ENCODE data around the gene CFAP92.
A peak's percentile ranks its signal among the peaks of the same experiment; 100 is the strongest.

CFAP92 gene

DNA sequence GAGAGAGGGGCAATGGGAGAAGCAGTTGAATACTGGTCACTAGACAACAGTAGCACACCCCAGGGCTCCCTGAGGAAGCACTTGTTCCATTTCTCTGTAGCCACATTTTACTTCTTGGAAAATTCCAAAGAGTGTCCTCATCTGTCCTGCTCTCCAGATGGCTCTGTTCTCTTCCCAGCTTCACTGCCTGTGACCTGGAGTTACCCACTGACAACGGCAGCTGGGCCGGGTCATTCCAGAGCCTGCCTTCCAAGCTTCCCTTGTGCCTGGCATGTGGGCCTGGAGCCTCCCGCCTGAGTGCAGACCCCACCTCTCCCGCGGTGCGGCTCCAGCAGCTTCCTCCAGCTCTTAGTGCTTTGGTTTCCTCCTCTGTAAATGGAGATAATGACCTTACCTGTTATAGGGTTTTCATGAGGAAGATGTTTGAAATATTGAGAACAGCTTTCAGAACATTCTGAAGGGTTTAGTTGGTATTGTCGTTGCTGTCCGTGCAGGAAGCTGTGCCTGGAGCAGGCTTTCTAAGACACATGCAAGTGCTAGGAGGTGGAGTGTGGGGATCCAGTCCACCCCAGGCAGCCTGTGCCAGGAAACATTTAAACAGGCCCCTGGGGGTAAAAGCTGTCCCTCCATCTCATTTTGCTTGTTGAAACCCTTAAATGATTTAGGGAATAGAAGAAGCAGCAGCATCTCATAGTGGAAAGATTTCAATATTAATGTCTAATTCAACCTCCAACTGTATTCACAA lies 32.0 kb upstream of the CFAP92 start:
- DNase-seq (ENCODE audit: low read depth, low spot score) = no peak

GRCh38 chr3:129025108-129025507 lies 31.2 kb upstream of the CFAP92 start:
- no peak for DNase-seq (ENCODE audit: low read depth, low spot score)

- no peak for DNase-seq (ENCODE audit: low read depth, low spot score)
Measured at GRCh38 chr3:129023909-129024308, 30.0 kb upstream of the CFAP92 start.

GRCh38 chr3:129023008-129023358 lies 29.1 kb upstream of the CFAP92 start:
- no peak for DNase-seq (ENCODE audit: low read depth, low spot score)

DNA sequence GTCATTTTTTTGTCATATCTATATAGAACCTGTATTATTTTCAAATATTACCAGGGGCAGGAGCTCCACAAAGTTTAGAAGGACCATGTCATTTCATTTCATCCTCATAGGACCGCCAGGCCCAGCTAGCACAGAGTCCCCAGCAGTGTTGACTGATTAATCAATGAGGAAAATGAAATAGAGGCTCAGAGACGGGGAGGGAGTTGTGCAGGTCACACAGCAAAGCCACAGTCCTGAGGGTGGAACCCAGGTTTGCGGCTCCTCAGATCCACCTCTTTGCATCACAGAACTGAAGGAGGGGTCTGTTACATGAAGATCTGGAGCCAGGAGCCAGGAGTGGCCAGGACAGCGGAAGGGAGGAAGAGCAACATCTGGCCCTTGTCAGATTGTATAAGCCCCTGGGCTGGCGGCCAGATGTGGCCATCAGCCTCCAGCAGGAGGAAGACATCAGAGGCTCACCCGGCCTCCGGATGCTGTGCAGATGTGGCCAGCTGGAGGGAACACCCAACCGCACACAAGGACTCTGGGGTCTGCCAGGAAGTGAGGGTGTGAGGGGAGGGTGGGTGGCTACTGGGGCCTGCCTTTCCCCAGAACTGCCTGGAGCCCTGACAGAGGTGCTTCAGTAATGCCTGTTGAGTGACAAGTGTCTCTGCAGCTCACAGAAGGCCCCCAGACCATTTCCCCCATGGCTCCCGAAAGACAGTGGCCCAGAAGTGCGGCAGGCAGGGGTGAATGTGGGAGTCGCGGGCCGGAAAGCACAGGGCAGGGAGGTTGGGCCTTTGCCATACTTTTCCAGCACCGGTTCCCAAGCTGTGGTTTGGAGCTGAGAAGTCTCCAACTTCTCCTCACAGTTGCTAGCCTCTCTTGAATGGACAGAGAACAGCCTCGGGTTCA lies 28.5 kb upstream of the CFAP92 start:
- DNase-seq (ENCODE audit: low read depth, low spot score) = no peak

- no peak for DNase-seq (ENCODE audit: low read depth, low spot score)
Measured at GRCh38 chr3:129021140-129021551, 27.3 kb upstream of the CFAP92 start.

DNA sequence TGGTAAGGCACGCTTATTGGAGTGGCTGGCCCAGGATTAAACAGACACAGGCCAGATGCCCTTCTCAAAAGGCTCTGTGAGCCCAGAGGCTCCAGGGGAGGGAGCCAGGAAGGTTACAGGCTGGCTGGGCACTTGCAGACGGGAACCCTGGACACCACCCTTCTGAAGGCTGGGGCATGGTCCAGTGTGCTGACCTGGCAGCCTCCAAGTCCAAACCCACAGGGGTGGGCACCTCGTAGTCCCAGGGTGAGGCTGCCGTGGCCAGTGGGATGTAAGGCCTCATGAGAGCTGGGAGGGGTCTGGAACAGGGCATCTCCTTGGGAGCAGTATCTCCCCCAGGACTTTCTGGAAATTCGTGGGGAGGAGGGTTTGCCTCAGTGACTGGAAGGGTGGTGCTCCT lies 26.8 kb upstream of the CFAP92 start:
- no peak for DNase-seq (ENCODE audit: low read depth, low spot score)

GRCh38 chr3:129019266-129019665 lies 25.4 kb upstream of the CFAP92 start:
- no peak for DNase-seq (ENCODE audit: low read depth, low spot score)

- no peak for DNase-seq (ENCODE audit: low read depth, low spot score)
Measured at GRCh38 chr3:129018751-129019150, 24.9 kb upstream of the CFAP92 start.

GRCh38 chr3:129018271-129018670 lies 24.4 kb upstream of the CFAP92 start:
- DNase-seq (ENCODE audit: low read depth, low spot score) = no peak

DNA sequence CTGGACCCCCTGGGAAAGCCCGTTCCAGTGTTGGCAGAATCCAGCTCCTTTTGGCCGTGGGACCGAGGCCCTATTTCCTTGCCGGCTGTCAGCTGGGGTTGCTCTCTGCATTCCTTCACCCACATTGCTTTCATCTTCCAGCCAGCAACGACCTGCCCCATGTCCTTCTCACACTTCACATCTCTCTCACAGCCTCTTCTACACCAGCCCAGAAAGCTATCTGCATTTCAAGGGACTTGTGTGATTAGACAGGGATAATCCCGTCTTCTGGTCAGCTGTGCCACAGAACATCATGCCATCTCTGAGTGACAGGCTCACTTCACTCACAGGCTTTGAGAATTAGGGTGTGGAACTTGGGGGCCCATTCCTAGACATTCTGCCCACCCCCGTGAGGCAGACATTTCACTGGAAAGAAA lies 23.6 kb upstream of the CFAP92 start:
- DNase-seq (ENCODE audit: low read depth, low spot score) = no peak

- no peak for DNase-seq (ENCODE audit: low read depth, low spot score)
Measured at GRCh38 chr3:129016720-129017483, 23.0 kb upstream of the CFAP92 start.

DNA sequence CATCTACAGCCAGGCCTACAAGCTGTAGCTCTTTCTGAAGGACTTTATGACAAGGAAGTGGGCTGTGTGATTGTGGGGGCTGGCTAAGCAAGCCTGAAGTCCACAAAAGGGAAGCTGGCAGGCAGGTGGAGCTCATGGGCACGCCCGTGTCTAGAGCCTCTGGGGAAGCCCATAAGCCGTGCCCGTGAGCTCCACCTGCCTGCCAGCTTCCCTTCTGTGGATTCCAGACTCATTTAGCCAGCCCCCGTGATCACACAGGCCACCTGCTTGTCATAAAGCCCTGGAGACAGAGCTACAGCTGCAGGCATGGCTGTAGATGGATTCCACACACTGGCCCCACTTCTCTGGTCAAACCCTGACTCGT lies 22.5 kb upstream of the CFAP92 start:
- no peak for DNase-seq (ENCODE audit: low read depth, low spot score)

DNA sequence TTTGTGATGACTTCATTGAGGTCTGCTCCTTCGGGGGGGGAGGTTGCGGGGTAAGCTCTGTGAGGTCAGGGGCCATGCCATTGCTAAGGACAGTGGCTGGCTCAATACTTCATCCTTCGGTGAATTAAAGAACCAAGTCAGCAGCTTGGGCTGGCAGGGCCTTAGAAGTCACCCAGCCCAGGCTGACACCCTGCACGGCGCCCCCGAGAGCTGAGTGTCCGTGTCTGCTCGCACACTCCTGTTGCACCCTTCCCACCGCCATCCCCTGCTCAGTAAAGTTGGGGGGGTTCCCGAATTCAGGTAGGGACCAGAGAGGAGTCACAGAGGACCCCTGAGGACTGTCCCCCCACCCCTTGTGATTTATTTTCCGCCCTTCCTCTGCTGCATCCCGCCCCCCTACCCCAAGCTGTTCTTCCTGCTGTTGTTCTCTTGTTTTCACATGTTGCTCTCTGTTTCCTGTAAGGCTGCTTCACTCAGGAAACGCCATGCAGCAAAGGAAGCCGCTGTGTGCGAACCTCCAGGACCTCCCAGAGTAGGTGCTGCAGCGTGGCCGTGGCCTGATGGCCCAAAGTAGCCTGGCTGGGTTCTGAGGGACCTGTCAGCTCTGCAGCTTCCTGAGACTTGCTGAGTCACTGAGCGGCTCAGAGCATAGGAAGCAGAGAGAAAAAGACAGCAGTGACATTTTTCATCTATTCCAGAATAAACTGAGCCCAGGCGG lies 21.7 kb upstream of the CFAP92 start:
- DNase-seq (ENCODE audit: low read depth, low spot score) = no peak

DNA sequence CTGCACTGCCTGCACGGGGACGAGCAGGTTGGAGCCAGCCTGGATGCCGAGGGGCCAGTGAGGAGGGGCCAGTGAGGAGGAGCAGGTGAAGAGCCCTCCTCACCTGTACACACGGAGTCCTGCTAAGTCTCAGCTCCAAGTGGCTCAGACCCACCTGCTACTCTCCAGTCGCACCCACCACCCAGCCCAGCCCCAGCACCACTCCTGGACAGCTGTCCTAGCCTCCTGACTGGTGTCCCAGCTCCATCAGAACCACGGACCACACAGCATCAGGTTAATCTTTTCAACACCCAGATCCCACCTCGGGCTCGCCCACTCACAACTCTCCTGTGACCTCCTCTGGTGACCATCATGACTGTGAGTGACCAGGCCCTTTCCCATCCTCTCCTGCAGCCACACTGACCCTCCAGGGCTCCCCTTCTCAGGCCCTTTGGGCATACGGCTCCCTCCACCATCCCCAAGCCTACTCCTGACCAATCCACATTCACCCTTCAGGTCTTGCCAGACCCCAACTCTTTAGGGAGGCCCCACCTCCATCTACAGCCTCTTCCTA lies 21.0 kb upstream of the CFAP92 start:
- DNase-seq (ENCODE audit: low read depth, low spot score) = no peak

- DNase-seq (ENCODE audit: low read depth, low spot score) = peak; percentile 9
Measured at GRCh38 chr3:129014148-129014547, 20.3 kb upstream of the CFAP92 start.

GRCh38 chr3:129013491-129013891 lies 19.6 kb upstream of the CFAP92 start:
- no peak for DNase-seq (ENCODE audit: low read depth, low spot score)

- no peak for DNase-seq (ENCODE audit: low read depth, low spot score)
Measured at GRCh38 chr3:129010310-129010956, 16.6 kb upstream of the CFAP92 start.

GRCh38 chr3:129009266-129009665 lies 15.4 kb upstream of the CFAP92 start:
- DNase-seq (ENCODE audit: low read depth, low spot score) = no peak

- no peak for DNase-seq (ENCODE audit: low read depth, low spot score)
Measured at GRCh38 chr3:129007792-129008191, 13.9 kb upstream of the CFAP92 start.

- DNase-seq (ENCODE audit: low read depth, low spot score) = no peak
Measured at GRCh38 chr3:129006864-129007263, 13.0 kb upstream of the CFAP92 start.
